ENCODE results near the gene FBXL15.

DNA sequence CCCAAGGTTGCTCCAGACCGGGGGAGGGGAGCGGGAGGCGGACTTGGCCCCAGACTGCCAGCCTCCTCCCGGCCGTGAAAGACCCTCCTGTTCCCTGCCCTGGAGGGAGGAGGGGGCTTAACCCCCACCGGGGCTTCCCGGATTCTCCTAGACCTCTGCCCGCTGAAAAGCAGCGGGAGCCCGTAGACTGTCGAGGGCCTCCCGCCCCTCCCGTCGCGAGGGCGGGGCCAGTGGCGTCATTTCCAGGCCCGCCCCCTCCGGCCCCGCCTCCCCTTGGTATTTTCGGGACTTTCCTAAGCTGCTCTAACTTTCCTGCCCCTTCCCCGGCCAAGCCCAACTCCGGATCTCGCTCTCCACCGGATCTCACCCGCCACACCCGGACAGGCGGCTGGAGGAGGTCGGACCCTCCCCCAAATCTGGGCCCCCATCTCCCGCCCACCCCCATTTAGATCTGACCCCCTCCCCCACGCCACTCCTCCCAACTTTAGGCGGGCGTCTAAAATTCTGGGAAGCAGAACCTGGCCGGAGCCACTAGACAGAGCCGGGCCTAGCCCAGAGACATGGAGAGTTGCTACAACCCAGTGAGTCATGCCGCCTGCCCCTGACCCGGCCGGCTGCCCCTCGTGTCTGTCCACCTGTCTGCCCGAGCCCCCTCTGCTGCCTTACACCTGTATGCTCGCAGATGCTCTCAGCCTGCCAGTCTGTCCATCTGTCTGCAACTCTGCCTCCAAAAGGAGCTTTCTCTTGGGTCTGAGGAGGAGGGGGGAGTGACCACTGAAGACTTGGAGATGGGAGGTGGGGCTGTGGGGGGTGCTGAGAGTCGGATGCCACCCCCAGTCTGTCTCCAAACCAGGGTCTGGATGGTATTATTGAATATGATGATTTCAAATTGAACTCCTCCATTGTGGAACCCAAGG, 25.0 kb upstream of the FBXL15 start, which contains the start of gene NFKB2:
- no peak for TF ChIP-seq MAFG (tag; conservative IDR thresholded peaks at IDR 0.05)
- TF ChIP-seq EP300 (IDR thresholded peaks at IDR 0.05; ENCODE audit: low read length) = no peak
- TF ChIP-seq, protein P1, sequence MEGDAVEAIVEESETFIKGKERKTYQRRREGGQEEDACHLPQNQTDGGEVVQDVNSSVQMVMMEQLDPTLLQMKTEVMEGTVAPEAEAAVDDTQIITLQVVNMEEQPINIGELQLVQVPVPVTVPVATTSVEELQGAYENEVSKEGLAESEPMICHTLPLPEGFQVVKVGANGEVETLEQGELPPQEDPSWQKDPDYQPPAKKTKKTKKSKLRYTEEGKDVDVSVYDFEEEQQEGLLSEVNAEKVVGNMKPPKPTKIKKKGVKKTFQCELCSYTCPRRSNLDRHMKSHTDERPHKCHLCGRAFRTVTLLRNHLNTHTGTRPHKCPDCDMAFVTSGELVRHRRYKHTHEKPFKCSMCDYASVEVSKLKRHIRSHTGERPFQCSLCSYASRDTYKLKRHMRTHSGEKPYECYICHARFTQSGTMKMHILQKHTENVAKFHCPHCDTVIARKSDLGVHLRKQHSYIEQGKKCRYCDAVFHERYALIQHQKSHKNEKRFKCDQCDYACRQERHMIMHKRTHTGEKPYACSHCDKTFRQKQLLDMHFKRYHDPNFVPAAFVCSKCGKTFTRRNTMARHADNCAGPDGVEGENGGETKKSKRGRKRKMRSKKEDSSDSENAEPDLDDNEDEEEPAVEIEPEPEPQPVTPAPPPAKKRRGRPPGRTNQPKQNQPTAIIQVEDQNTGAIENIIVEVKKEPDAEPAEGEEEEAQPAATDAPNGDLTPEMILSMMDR (IDR thresholded peaks at IDR 0.05 in 2 of 3, conservative IDR thresholded peaks at IDR 0.05 in 1 of 3; ENCODE audit: insufficient read depth in 2 of 3, low read depth in 1 of 3, low read length in 3 of 3) = no peak
- TF ChIP-seq GABPA (tag; conservative IDR thresholded peaks at IDR 0.05; ENCODE audit: low read depth) = peak; percentile 59; the same call in 1 of the 2 replicates
- TF ChIP-seq, protein P2, sequence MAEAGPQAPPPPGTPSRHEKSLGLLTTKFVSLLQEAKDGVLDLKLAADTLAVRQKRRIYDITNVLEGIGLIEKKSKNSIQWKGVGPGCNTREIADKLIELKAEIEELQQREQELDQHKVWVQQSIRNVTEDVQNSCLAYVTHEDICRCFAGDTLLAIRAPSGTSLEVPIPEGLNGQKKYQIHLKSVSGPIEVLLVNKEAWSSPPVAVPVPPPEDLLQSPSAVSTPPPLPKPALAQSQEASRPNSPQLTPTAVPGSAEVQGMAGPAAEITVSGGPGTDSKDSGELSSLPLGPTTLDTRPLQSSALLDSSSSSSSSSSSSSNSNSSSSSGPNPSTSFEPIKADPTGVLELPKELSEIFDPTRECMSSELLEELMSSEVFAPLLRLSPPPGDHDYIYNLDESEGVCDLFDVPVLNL (CRISPR knock-in tag; IDR thresholded peaks at IDR 0.05; ENCODE audit: low read depth) = no peak
- TF ChIP-seq HCFC1 (IDR thresholded peaks at IDR 0.05; ENCODE audit: low read depth, low read length) = no peak
- TF ChIP-seq EZH2 (IDR thresholded peaks at IDR 0.05; ENCODE audit: borderline replicate concordance, low read depth, low read length) = no peak
